Measurements from ENCODE around the gene CTNND2.

The CTNND2 gene

DNA sequence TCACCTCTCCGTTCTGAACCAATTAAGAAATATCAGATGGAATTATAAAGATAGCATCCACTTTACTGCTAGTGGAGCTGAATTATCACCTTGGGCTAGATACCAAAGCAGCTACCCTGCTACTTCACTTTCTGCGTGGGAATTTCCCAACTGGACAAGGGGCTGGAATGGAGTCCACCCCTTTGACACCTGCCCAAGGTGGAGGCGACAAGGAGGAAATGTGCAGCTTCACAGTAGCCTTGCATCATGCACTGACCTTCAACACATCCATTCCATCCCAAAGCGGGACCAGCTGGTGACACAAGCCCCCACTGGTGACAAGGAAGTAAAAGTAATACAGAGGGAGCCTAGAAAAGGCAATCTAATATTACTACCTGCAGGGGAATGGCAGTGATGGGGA, 30.7 kb downstream of the CTNND2 start:
- no peak for DNase-seq (ENCODE audit: low spot score)

DNA sequence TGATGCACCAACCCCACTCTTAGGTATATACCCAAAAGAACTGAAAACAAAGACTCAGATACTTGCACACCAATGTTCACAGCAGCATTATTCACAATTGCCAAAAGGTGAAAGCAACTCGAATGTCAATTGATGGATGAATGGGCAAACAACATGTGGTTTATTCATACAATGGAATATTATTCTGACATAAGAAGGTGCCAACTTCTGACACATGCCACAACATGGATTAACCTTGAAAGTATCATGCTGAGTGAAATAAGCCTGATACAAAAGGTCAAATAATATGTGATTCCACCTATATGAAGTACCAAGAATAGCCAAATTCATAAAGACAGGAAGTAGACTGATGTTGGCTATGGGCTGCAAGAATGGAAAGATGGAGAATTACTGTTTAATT, 35.0 kb downstream of the CTNND2 start:
- no peak overlapping the region for H3K27ac ChIP-seq
- no peak for DNase-seq (ENCODE audit: low spot score)
- TF ChIP-seq, protein P1, sequence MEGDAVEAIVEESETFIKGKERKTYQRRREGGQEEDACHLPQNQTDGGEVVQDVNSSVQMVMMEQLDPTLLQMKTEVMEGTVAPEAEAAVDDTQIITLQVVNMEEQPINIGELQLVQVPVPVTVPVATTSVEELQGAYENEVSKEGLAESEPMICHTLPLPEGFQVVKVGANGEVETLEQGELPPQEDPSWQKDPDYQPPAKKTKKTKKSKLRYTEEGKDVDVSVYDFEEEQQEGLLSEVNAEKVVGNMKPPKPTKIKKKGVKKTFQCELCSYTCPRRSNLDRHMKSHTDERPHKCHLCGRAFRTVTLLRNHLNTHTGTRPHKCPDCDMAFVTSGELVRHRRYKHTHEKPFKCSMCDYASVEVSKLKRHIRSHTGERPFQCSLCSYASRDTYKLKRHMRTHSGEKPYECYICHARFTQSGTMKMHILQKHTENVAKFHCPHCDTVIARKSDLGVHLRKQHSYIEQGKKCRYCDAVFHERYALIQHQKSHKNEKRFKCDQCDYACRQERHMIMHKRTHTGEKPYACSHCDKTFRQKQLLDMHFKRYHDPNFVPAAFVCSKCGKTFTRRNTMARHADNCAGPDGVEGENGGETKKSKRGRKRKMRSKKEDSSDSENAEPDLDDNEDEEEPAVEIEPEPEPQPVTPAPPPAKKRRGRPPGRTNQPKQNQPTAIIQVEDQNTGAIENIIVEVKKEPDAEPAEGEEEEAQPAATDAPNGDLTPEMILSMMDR (IDR thresholded peaks at IDR 0.05) = no peak

More for the DNA sequence above, 30.7 kb downstream of the CTNND2 start:
- TF ChIP-seq, protein P1 (IDR thresholded peaks at IDR 0.05) = no peak
- no peak overlapping the region for H3K27ac ChIP-seq
- H3K4me3 ChIP-seq = no peak overlapping the region

DNA sequence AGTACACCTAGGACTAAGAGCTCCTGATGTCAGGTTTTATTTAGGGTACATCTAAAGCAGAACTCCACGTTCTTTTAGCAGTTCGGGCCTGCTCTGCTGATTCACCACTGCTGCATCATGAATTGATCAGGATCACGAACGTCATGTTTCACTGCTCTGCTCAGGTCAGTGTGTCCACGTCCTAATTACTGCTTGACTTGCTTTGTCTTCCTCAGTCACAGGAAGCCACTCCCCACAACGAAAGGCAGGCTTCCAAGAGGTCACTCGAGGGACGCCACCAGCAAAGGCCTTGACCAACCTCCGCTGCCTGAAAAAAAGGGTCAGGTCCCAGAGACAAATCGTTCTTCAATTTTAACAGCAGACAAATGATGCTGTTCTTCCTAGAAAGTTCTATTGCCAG, 40.3 kb downstream of the CTNND2 start:
- TF ChIP-seq, protein P1 (IDR thresholded peaks at IDR 0.05) = no peak
- DNase-seq (ENCODE audit: low spot score) = no peak
- H3K4me3 ChIP-seq = no peak overlapping the region

More for the DNA sequence above, 35.0 kb downstream of the CTNND2 start:
- no peak overlapping the region for H3K4me3 ChIP-seq

DNA sequence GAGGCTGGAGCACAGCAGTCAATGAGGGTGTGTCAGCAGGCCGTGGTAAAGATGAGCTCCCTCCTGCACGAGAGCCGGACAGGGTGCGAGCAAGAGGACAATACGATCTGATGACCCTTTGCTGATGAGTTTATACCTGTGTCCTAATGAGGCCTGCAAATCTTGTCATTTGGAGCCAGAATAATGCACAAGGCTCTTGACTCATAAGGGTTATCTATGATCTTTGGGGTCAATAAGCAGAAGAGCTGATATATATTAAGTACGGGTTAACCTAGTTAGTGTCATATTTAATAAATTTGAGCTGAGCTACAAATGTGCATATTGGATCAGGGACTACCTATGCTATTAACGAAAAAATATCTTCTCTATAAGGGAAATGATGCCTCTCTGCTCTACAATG, 46.9 kb downstream of the CTNND2 start:
- TF ChIP-seq, protein P1 (IDR thresholded peaks at IDR 0.05) = no peak
- H3K27ac ChIP-seq = no peak overlapping the region
- DNase-seq (ENCODE audit: low spot score) = no peak
- no peak overlapping the region for H3K4me3 ChIP-seq

More for the DNA sequence above, 40.3 kb downstream of the CTNND2 start:
- H3K27ac ChIP-seq = no peak overlapping the region

DNA sequence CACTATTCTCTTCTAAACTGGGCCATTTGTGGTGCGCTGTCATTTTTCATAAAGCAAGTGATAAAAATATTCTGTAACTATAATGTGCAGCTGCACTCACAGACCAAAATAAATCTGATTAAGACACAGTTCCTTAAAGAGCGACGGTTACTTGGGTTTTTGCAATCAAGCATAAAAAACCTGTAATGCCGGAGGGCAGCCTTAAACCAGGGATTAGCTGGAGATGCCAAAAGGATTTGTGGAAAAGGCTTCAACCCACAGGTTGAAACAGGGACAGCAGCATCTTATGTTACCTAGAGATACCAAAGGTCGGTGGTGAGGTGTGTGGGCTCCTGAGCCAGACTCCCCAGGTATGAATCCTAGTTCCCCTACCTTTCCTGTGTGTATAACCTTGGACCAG, 49.3 kb downstream of the CTNND2 start:
- no peak for DNase-seq (ENCODE audit: low spot score)
- TF ChIP-seq, protein P1 (IDR thresholded peaks at IDR 0.05) = no peak
- Histone ChIP-seq H3K27ac (no peak overlapping the region), H3K4me3 (no peak overlapping the region)

DNA sequence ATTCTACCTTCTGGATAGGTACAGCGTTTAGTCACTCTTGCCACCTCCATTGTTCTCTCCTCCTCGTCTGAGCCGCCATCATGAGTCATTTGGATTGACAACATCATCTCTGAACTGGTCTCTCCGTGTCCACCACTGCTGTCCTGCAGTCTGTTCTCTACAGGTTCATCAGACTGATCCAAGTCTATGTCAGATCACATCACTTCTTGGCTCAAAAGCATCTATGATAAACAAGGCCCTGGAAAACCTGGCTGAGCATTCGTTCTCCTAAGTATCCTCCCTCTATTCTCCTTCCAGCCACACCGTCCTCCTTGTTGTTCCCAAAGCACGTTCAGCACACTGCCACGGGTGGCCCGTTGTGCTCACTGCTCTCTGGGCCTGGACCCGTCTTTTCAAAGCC, 50.5 kb downstream of the CTNND2 start:
- Histone ChIP-seq H3K27ac (no peak overlapping the region), H3K4me3 (no peak overlapping the region)
- no peak for DNase-seq (ENCODE audit: low spot score)
- TF ChIP-seq, protein P1 (IDR thresholded peaks at IDR 0.05) = no peak

DNA sequence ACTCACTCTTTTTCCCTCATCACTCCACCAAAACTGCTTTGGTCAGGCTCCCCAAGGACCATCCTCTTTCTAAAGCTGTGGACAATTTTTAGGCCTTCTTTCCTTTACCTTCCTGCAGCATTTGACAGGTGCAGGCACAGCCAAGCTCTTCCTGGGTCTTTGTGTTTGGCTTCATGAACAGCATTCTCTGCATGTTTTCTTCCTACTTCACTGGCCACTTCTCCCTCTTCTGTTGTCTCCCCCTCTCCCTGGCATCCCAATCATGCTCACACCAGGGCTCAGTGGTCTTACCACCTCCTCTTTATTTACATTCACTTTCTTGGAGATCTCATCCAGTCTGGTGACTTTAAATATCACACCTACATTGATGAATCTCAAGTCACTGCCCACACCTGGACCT, 51.1 kb downstream of the CTNND2 start:
- no peak overlapping the region for H3K4me3 ChIP-seq
- H3K27ac ChIP-seq = no peak overlapping the region
- TF ChIP-seq, protein P1 (IDR thresholded peaks at IDR 0.05) = no peak
- no peak for DNase-seq (ENCODE audit: low spot score)

Measured in coronary artery (tissue), 2 donors.